Mesenteric fat pad (tissue), 1 donor: Measurements from ENCODE around the gene EEF2KMT. TPM values are rescaled to one million over a fixed set of nuclear protein-coding genes. Genes with fewer than 3 reads are reported as not detected.

Source experiments
- DNase-seq: peaks from one replicate; pipeline ENCODE4 v3.0.0-alpha.2; 2020; ENCODE audit warnings: low spot score
- total RNA-seq: library from RNA; stranded (reverse); fragmentation: NEBNext Ultra II Directional; extraction: Animal tissue kit (Norgen Biotek cat#: 25700); gene quantifications from one replicate; pipeline ENCODE4 v1.2.1, GENCODE V29; 2021
- donor health status: DM: yes; HTN: yes; CAD: no.

Gene EEF2KMT
- total RNA-seq, 1 donor from 2014 or later: 12.7 TPM

- DNase-seq: no peak
These were observed 53.5 kb downstream of the EEF2KMT start for GRCh38 chr16:5044011-5044540.

GRCh38 chr16:5042574-5043171, 54.9 kb downstream of the EEF2KMT start:
- no peak for DNase-seq

GRCh38 chr16:5041600-5042133, 55.9 kb downstream of the EEF2KMT start:
- no peak for DNase-seq

DNA sequence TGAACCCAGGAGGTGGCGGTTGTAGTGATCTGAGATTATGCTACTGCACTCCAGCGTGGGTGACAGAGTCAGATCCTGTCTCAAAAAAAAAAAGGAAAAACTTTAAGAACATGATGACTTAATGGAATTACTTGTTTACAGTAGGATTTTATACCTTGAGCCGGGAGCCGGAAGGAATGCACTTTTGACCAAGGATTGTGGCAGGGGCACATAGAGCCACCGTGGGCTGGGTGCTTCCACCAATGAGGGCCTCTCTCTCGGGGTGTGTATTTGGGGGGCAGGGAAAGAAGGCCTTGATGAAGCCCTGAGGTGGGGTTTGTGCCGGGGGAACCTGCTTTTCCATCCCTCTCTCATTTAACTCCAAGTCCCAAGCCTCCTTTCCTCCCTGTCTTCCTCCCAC, 57.1 kb downstream of the EEF2KMT start:
- DNase-seq: no peak

GRCh38 chr16:5036228-5037156, 61.1 kb downstream of the EEF2KMT start:
- DNase-seq: no peak

- no peak for DNase-seq
These were observed 61.7 kb downstream of the EEF2KMT start for GRCh38 chr16:5035909-5036227.

Other genes starting within 250 kb of the EEF2KMT start
- gene PPL, start 160.6 kb downstream of the EEF2KMT start, total RNA-seq: 10.9 TPM
- 0.35 TPM for gene SEC14L5, start 139.5 kb downstream of the EEF2KMT start, total RNA-seq
- 12.1 TPM for gene NAGPA, start 63.9 kb downstream of the EEF2KMT start, total RNA-seq
- 14.1 TPM for gene C16orf89, start 31.8 kb downstream of the EEF2KMT start, total RNA-seq
- gene ALG1, start 26.0 kb downstream of the EEF2KMT start, total RNA-seq: 20.4 TPM